GM19193 (cell line): Measurements from ENCODE around the gene XIRP2.

Experiments used
- POLR2A ChIP-seq: IDR thresholded peaks from 4 replicates; pipeline ENCODE4 v1.6.1; 2011; ENCODE audit not compliant: insufficient read depth, insufficient read length; ENCODE audit errors: extremely low read depth

Gene XIRP2

GRCh38 chr2:167298017-167298416 lies 409.7 kb downstream of the XIRP2 start:
- no peak for TF ChIP-seq POLR2A
